Measurements from ENCODE around the gene PCGF5. TPM values are rescaled to one million over a fixed set of nuclear protein-coding genes. Genes with fewer than 3 reads are reported as not detected.

The PCGF5 gene
- polyA plus RNA-seq, 1 of the 3 experiments (the other 2 are of a cell fraction), result 14.5 TPM

DNA sequence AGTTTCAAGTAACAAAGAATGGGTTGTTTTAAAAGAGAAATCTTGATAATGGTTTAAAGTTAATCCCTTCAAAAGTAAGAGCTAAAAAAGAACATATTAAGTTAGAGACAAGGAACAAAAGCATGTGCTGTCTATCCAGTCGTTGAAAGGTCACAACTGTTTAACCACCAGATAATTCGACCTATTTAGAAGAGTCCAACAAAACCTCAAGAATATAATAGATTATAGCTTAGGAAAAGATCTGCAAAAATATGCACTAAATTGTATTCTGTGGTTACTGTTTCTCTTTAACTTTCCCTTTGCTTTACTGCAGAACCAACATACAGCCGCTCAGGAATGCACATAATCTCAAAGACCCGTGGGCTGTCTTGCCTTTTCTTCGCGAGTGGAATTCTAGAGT, 74.9 kb downstream of the PCGF5 start:
- Histone ChIP-seq H3K4me1 (ENCODE audit: control insufficient read depth in 1 of 2, insufficient read depth in 2 of 2, low read depth in 1 of 2, low read length in 1 of 2) (peaks cover 9 to 18% of the 10 kb centered on the region in 2 experiments), H3K9me2 (no peaks in the 10 kb centered on the region), H3K27me3 (ENCODE audit: insufficient read depth) (no peaks in the 10 kb centered on the region), H3K79me2 (ENCODE audit: insufficient read depth) (no peaks in the 10 kb centered on the region), H3K36me3 (replicated peaks in 1 of 2; ENCODE audit: control insufficient read depth in 1 of 2, insufficient read depth in 2 of 2, low read length in 1 of 2) (no peaks in the 10 kb centered on the region), H4K20me1 (ENCODE audit: insufficient read depth) (no peaks in the 10 kb centered on the region), H2AFZ (ENCODE audit: low read depth) (no peak overlapping the region), H3K9ac (no peak overlapping the region), H3K4me3 (ENCODE audit: low read depth in 2 of 2, low read length in 1 of 2) (no peak overlapping the region), H3F3A (replicated peaks; ENCODE audit: insufficient read depth) (peaks cover 7% of the 10 kb centered on the region), H3K27ac (ENCODE audit: low read depth in 2 of 2, low read length in 1 of 2) (no peak overlapping the region), H3K4me2 (no peak overlapping the region), H3K9me3 (no peaks in the 10 kb centered on the region)
- ChIA-PET POLR2A (no interaction called here), CTCF (interaction anchor here (0.6 to 2.1 kb wide), 4 partner anchors 12 to 384 kb away, joined by 3 to 8 read pairs (median 5); no protein-coding TSS in a partner anchor)
- DNase-seq, result no peak
- WGBS (ENCODE audit: low lambda C conversion rate), result 70% methylated on average over 6 of the region's 6 CpGs
- TF ChIP-seq, protein P1, sequence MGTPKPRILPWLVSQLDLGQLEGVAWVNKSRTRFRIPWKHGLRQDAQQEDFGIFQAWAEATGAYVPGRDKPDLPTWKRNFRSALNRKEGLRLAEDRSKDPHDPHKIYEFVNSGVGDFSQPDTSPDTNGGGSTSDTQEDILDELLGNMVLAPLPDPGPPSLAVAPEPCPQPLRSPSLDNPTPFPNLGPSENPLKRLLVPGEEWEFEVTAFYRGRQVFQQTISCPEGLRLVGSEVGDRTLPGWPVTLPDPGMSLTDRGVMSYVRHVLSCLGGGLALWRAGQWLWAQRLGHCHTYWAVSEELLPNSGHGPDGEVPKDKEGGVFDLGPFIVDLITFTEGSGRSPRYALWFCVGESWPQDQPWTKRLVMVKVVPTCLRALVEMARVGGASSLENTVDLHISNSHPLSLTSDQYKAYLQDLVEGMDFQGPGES (IDR thresholded peaks at IDR 0.05; ENCODE audit: low read depth, low read length), result no peak
- no peak for TF ChIP-seq RAD21 (IDR thresholded peaks at IDR 0.05; ENCODE audit: low read length)
- no peak for TF ChIP-seq RFX5 (IDR thresholded peaks at IDR 0.05; ENCODE audit: low read length)

GRCh38 chr10:91296471-91296870, 76.0 kb downstream of the PCGF5 start:
- Histone ChIP-seq H3K27me3 (ENCODE audit: insufficient read depth) (no peaks in the 10 kb centered on the region), H2AFZ (ENCODE audit: low read depth) (no peak overlapping the region), H4K20me1 (ENCODE audit: insufficient read depth) (no peaks in the 10 kb centered on the region), H3K4me3 (ENCODE audit: low read depth in 2 of 2, low read length in 1 of 2) (no peak overlapping the region), H3K9me2 (no peaks in the 10 kb centered on the region), H3F3A (replicated peaks; ENCODE audit: insufficient read depth) (peaks cover 7% of the 10 kb centered on the region), H3K79me2 (ENCODE audit: insufficient read depth) (no peaks in the 10 kb centered on the region), H3K4me2 (no peak overlapping the region), H3K36me3 (replicated peaks in 1 of 2; ENCODE audit: control insufficient read depth in 1 of 2, insufficient read depth in 2 of 2, low read length in 1 of 2) (no peaks in the 10 kb centered on the region), H3K9ac (no peak overlapping the region), H3K27ac (ENCODE audit: low read depth in 2 of 2, low read length in 1 of 2) (no peak overlapping the region), H3K4me1 (ENCODE audit: control insufficient read depth in 1 of 2, insufficient read depth in 2 of 2, low read depth in 1 of 2, low read length in 1 of 2) (peaks cover 9 to 18% of the 10 kb centered on the region in 2 experiments), H3K9me3 (no peaks in the 10 kb centered on the region)
- ChIA-PET CTCF (interaction anchor here (0.8 to 2.1 kb wide), 6 partner anchors 19 to 385 kb away, joined by 3 to 7 read pairs (median 4); no protein-coding TSS in a partner anchor), POLR2A (no interaction called here)
- 88% methylated on average over 2 of the region's 2 CpGs for WGBS (ENCODE audit: low lambda C conversion rate)
- DNase-seq, result peak; percentile 42
- TF ChIP-seq, protein P2, sequence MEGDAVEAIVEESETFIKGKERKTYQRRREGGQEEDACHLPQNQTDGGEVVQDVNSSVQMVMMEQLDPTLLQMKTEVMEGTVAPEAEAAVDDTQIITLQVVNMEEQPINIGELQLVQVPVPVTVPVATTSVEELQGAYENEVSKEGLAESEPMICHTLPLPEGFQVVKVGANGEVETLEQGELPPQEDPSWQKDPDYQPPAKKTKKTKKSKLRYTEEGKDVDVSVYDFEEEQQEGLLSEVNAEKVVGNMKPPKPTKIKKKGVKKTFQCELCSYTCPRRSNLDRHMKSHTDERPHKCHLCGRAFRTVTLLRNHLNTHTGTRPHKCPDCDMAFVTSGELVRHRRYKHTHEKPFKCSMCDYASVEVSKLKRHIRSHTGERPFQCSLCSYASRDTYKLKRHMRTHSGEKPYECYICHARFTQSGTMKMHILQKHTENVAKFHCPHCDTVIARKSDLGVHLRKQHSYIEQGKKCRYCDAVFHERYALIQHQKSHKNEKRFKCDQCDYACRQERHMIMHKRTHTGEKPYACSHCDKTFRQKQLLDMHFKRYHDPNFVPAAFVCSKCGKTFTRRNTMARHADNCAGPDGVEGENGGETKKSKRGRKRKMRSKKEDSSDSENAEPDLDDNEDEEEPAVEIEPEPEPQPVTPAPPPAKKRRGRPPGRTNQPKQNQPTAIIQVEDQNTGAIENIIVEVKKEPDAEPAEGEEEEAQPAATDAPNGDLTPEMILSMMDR (IDR thresholded peaks at IDR 0.05), result peak; percentile 35; the same call in 1 of the 2 replicates
- peak; percentile 56 for TF ChIP-seq RAD21 (IDR thresholded peaks at IDR 0.05; ENCODE audit: low read length)
- TF ChIP-seq, protein P3, sequence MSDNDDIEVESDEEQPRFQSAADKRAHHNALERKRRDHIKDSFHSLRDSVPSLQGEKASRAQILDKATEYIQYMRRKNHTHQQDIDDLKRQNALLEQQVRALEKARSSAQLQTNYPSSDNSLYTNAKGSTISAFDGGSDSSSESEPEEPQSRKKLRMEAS (IDR thresholded peaks at IDR 0.05; ENCODE audit: low read depth), result no peak
